Rectal smooth muscle tissue (tissue), 1 donor: ENCODE results near the gene ARV1.

Source experiments
- H3K27ac ChIP-seq: one replicate; pipeline ENCODE4 v1.7.0; 2013; ENCODE audit warnings: low read depth, low read length, inconsistent platforms
- H3K27me3 ChIP-seq: one replicate; pipeline ENCODE4 v1.7.0; 2013; ENCODE audit warnings: low read length; ENCODE audit not compliant: control insufficient read depth, insufficient read depth
- H3K36me3 ChIP-seq: one replicate; pipeline ENCODE4 v1.7.0; 2013; ENCODE audit warnings: low read length; ENCODE audit not compliant: control insufficient read depth, insufficient read depth
- H3K4me1 ChIP-seq: one replicate; pipeline ENCODE4 v1.7.0; 2013; ENCODE audit warnings: low read length; ENCODE audit not compliant: control insufficient read depth, insufficient read depth
- H3K4me3 ChIP-seq: one replicate; pipeline ENCODE4 v1.7.0; 2013; ENCODE audit warnings: low read length
- H3K9ac ChIP-seq: one replicate; pipeline ENCODE4 v1.7.0; 2013; ENCODE audit warnings: low read length

The ARV1 gene

DNA sequence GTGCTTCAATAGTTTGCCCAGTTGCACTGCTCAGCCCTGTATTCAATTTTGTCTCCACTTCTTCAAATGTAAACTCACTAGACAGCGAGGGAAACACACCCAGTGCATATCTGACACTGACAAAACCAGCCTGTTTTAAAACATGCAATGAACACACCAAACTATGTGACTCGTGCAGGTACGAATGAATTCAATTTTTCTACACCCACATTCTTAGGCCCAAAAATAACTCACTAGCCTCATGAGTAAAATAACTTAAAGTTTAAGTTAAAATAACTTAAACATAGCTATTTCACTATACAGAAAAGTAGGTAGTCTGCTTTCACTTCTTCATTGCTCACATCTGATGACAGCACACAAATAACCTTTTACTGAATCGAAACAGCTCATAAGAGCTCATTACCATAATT is 21.3 kb upstream of the ARV1 start:
- no peaks in the 10 kb centered on the region for H3K36me3 ChIP-seq
- H3K9ac ChIP-seq = no peak overlapping the region
- no peak overlapping the region for H3K4me3 ChIP-seq
- no peaks in the 10 kb centered on the region for H3K27me3 ChIP-seq
- no peaks in the 10 kb centered on the region for H3K4me1 ChIP-seq
- no peak overlapping the region for H3K27ac ChIP-seq

DNA sequence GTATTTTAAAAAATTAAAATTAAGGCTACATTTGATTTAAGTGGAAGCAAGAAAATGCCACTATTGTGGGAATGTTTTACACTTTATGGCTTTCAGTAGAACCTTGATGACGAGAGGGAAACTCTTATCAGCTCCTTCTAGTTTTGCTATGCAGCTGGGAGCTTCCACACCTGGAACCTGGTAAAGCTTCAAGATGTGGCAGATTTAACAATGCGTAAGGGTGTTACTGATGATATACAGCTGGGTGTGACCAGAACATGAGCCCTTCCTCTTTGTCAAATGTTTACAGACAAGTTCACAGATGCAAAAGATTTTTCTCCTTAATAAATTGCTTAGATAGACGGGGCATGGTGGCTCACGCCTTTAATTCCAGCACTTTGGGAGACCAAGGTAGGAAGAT is 20.5 kb upstream of the ARV1 start:
- Histone ChIP-seq H3K4me1 (no peaks in the 10 kb centered on the region), H3K27me3 (no peaks in the 10 kb centered on the region), H3K4me3 (no peak overlapping the region), H3K36me3 (no peaks in the 10 kb centered on the region), H3K9ac (no peak overlapping the region), H3K27ac (no peak overlapping the region)

DNA sequence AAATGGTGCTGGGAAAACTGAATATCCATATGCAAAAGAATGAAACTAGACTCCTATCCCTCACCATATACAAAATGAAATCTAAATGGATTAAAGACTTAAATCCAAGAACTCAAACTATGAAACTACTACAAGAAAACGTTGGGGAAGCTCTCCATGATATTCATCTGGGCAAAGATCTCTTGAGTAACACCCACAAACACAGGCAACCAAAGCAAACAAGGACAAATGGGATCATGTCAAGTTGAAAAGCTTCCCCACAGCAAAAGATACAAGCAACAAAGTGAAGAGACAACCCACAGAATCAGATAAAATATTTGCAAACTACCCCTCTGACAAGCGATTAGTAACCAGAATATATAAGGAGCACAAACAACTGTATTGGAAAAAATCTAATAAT is 14.0 kb upstream of the ARV1 start:
- no peak overlapping the region for H3K4me3 ChIP-seq
- H3K9ac ChIP-seq = no peak overlapping the region
- H3K27me3 ChIP-seq = no peaks in the 10 kb centered on the region
- no peaks in the 10 kb centered on the region for H3K36me3 ChIP-seq
- H3K27ac ChIP-seq = no peak overlapping the region
- no peaks in the 10 kb centered on the region for H3K4me1 ChIP-seq

DNA sequence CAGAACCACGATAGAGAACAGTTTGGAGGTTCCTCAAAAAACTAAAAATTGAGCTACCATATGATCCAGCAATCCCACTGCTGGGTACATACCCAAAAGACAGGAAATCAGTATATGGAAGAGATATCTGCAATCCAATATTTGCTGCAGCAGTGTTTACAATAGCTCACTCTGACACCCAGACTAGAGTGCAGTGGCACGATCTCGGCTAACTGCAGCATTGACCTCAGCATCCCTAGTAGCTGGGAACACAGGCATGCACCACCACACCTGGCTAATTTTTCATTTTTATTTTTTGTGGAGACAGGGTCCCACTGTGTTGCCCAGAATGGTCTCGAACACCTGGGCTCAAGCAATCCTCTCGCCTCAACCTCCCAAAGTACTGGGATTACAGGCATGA is 13.4 kb upstream of the ARV1 start:
- Histone ChIP-seq H3K27me3 (no peaks in the 10 kb centered on the region), H3K4me1 (no peaks in the 10 kb centered on the region), H3K27ac (no peak overlapping the region), H3K36me3 (no peaks in the 10 kb centered on the region), H3K4me3 (no peak overlapping the region), H3K9ac (no peak overlapping the region)

DNA sequence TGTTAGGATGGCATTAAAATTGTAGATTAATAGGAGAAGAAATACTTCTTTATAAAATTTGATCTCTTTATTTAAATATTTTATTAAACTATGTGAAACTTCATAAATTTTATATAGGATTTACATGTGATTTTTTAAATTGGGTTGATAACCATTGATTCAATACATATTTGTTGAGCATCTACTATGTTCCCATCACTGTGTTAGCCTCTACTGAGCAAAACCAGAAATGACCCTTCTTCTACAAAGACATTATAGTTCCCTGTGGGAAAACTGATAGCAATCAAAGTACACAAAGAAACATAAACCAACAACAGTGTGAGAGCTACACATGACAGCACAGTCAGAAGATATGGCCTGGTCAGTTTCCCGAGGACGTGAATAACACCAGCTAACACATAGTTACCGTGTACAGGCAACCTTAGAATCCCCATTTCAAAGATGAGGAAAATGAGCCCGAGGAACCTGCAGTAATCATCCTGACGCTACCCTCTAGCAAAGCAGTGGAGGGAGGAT is 12.5 kb upstream of the ARV1 start:
- no peak overlapping the region for H3K4me3 ChIP-seq
- H3K36me3 ChIP-seq = no peaks in the 10 kb centered on the region
- H3K27ac ChIP-seq = no peak overlapping the region
- H3K27me3 ChIP-seq = no peaks in the 10 kb centered on the region
- no peak overlapping the region for H3K9ac ChIP-seq
- no peaks in the 10 kb centered on the region for H3K4me1 ChIP-seq

DNA sequence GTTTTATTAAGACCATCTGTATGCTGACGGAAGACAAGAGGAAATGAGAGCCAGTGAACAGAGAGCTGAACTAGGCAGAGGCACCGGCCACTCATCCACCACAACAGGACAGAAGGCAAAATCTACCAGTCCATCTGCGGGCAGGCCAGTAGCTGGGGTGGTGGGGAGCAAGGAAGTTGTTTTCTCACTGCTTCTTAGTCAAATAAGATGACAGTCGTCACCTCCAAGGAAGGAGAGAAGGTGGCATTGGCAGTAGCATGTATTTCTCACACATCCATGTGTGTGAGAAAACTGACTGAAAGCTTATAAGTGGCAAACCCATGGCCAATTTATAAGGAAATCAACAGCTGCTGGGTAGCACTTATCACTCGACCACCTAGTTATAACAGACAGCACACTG is 8.5 kb upstream of the ARV1 start:
- H3K4me1 ChIP-seq = no peaks in the 10 kb centered on the region
- H3K4me3 ChIP-seq = no peak overlapping the region
- no peak overlapping the region for H3K9ac ChIP-seq
- H3K36me3 ChIP-seq = no peaks in the 10 kb centered on the region
- H3K27ac ChIP-seq = no peak overlapping the region
- H3K27me3 ChIP-seq = no peaks in the 10 kb centered on the region

DNA sequence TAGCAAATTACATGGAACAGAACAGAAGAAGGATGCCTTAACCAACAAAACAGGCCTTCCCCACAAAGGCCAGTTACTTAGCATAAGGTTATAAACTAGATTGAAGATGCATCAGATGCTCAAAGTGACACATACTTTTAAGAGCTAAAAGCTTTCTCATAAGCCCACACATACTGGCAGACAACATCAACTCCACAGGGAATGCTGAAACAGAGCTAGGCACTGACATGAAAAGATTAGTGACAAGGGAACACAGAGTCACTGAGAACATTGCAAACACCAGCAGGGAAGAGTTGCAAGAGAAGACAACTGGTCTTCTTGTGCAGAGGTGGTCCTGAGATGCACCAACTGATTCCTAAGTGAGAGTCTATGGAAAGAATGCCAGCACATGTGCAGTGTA is 7.1 kb upstream of the ARV1 start:
- H3K36me3 ChIP-seq = no peaks in the 10 kb centered on the region
- H3K4me1 ChIP-seq = no peaks in the 10 kb centered on the region
- H3K9ac ChIP-seq = no peak overlapping the region

DNA sequence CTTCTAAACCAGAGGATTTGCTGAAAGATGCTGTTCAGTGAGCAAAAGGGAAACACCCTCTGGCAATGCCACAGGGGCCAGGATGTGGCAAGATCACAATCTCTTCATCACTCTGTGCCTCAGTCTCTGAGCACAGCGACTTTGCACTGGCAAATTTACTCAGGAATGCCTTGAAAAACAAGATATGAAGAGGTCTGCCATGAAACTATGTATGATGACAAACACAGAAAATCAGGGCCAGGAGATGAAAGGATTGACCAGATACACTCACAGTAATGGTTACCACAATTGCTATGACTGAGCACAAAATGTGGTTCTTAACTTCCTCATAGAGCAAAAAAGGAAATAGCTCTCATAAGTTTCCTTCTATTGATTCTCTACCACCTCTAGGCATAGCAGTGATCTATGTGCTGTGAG is 6.0 kb upstream of the ARV1 start:
- Histone ChIP-seq H3K27ac (no peak overlapping the region), H3K4me3 (no peak overlapping the region), H3K4me1 (peaks cover 2% of the 10 kb centered on the region), H3K9ac (no peak overlapping the region), H3K27me3 (no peaks in the 10 kb centered on the region), H3K36me3 (no peaks in the 10 kb centered on the region)

More for the DNA sequence above, 7.1 kb upstream of the ARV1 start:
- no peak overlapping the region for H3K4me3 ChIP-seq
- no peak overlapping the region for H3K27ac ChIP-seq
- H3K27me3 ChIP-seq = no peaks in the 10 kb centered on the region

DNA sequence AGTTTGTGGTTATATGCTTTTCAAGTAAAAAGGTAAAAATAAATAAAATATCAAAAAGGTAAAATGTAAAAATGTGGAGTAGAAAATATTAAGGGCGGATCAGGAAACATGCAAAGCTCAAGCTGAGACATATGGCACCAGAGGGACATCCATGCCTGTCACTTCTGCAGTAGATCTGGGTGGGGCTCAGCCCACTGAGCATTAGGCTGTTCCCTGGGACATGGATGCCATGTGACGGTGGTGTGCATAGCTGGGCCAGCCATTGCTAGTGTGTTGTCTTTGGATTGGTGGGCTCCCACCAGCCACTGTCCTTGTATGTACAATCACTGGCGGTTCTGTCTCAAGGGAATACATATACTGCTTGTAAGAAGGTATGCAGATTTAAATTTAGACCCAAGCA is 3.3 kb upstream of the ARV1 start:
- Histone ChIP-seq H3K36me3 (no peaks in the 10 kb centered on the region), H3K4me3 (no peak overlapping the region), H3K27me3 (no peaks in the 10 kb centered on the region), H3K9ac (no peak overlapping the region), H3K27ac (no peak overlapping the region), H3K4me1 (peaks cover 9% of the 10 kb centered on the region)

DNA sequence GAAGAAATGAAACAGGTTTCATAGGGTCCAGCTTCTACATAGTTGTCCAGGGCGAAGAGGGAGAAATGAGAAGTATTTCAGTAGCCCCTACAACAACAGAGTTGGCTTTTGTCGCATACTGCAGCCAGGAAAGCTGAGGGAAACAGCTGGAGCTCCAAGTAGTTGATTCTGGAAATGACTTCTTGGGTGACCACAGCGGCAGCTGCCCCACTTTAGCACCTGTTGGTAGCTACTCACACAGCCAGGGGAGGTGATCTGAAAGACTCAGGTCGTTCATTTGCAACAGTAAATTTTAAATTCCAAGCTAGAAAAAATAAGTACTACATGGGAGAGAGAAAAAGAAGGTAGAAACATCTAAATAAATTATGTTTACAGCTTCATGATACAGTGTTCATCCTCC is 2.5 kb upstream of the ARV1 start:
- H3K36me3 ChIP-seq = no peaks in the 10 kb centered on the region
- no peak overlapping the region for H3K9ac ChIP-seq
- H3K4me3 ChIP-seq = no peak overlapping the region
- H3K27ac ChIP-seq = no peak overlapping the region
- H3K4me1 ChIP-seq = peaks cover 9% of the 10 kb centered on the region
- no peaks in the 10 kb centered on the region for H3K27me3 ChIP-seq

DNA sequence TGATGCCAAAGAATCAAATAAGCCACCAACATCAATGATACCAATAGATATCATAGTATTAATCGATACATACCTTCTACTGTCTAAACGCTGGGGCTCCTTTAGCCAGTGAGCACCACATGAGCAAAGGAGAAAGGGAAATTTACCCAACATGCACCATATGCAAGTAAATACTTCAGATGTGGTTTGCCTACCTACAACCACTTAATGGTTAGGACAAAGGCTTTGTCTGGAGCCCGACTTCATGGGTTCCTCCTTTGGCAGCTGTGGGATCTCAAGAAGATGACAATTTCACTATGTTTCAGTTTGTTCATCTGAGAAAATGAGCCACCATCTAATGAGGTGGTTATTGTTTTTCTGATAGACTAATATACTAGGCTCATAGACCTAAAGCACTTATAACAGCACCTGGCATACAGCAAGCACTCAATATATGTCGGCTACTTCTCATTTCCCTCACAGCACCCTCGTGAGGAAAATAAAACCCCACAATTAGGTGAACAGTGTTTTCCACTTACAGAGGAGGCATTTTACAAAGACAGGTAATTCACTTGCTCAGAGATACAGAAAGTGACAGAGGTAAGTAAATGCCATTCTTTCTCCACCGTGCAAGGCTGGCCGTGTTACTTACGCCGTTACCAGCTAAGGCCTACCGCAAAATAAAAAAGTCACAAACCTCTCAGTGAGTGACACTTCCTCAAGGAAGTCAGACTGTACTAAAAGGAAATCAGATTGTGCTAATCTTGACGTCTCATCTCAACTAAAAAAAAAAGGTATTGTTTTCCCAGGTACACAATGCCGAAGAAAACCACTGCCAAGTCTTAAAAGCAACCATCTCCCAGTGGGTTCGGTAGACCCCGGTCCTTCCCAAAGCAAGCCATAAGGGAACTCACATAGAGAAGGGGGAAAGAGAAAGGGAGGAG is 1.8 kb upstream of the ARV1 start:
- Histone ChIP-seq H3K27ac (no peak overlapping the region), H3K27me3 (no peaks in the 10 kb centered on the region), H3K9ac (no peak overlapping the region), H3K4me1 (peaks cover 9% of the 10 kb centered on the region), H3K4me3 (peak overlapping the region; percentile 77), H3K36me3 (no peaks in the 10 kb centered on the region)

DNA sequence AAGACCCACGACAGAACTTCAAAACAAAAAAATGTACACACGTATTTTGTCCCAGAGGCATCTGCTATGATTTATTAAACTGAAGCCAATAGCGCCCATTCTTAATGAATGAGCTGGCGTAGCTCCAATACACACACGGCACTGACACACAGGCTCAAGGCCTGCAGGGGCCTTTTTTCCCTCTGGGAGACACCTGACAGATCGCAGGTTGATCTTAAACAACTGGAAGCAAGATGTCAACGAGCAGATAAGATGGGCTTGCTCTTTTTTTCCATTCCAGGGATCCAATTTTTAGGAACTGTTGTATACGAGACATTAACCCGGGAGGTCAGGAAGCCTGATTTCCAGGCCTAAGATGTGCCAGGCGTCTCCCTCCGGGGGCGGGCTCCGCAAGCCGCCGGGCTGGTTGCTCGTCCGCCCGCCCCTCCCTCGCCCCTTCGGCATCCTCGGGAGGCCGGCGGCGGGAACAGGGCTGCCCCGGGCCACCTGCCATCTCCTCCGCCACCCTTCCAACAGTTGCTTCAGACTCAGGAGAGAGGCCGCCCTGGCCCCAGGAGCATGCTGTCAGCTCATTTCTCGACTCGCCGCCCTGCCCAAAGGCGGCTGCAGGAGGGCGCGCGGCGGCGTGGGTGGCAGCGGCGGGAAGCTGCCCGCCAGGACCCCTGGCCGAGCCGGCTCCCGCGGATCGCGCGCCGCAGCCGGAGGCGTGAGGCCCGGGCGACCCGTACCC is 968 bp upstream of the ARV1 start:
- Histone ChIP-seq H3K36me3 (no peaks in the 10 kb centered on the region), H3K4me1 (peaks cover 9% of the 10 kb centered on the region), H3K27me3 (no peaks in the 10 kb centered on the region), H3K4me3 (peak overlapping the region; percentile 77), H3K9ac (peak overlapping the region; percentile 45), H3K27ac (no peak overlapping the region)
